Measurements from ENCODE around the gene WWC2.

GRCh38 chr4:183355405-183355804 lies 256.3 kb downstream of the WWC2 start:
- TF ChIP-seq CTCF (IDR thresholded peaks at IDR 0.05; ENCODE audit: insufficient read depth, low read length), result no peak
- TF ChIP-seq, protein P1, sequence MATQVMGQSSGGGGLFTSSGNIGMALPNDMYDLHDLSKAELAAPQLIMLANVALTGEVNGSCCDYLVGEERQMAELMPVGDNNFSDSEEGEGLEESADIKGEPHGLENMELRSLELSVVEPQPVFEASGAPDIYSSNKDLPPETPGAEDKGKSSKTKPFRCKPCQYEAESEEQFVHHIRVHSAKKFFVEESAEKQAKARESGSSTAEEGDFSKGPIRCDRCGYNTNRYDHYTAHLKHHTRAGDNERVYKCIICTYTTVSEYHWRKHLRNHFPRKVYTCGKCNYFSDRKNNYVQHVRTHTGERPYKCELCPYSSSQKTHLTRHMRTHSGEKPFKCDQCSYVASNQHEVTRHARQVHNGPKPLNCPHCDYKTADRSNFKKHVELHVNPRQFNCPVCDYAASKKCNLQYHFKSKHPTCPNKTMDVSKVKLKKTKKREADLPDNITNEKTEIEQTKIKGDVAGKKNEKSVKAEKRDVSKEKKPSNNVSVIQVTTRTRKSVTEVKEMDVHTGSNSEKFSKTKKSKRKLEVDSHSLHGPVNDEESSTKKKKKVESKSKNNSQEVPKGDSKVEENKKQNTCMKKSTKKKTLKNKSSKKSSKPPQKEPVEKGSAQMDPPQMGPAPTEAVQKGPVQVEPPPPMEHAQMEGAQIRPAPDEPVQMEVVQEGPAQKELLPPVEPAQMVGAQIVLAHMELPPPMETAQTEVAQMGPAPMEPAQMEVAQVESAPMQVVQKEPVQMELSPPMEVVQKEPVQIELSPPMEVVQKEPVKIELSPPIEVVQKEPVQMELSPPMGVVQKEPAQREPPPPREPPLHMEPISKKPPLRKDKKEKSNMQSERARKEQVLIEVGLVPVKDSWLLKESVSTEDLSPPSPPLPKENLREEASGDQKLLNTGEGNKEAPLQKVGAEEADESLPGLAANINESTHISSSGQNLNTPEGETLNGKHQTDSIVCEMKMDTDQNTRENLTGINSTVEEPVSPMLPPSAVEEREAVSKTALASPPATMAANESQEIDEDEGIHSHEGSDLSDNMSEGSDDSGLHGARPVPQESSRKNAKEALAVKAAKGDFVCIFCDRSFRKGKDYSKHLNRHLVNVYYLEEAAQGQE (IDR thresholded peaks at IDR 0.05; ENCODE audit: insufficient replicate concordance, low read depth), result no peak
- TF ChIP-seq POLR2AphosphoS5 (IDR thresholded peaks at IDR 0.05; ENCODE audit: low read depth), result no peak
- no peak for TF ChIP-seq GABPA (IDR thresholded peaks at IDR 0.05; ENCODE audit: low read depth)
- no peak for TF ChIP-seq SPI1 (IDR thresholded peaks at IDR 0.05; ENCODE audit: borderline replicate concordance, low read depth)

All from HL-60 (cell line).